Colonic mucosa (tissue), 4 donors: ENCODE measurements around the gene RUBCN. TPM values are rescaled to one million over a fixed set of nuclear protein-coding genes. Genes with fewer than 3 reads are reported as not detected.
A peak's percentile ranks its signal among the peaks of the same experiment; 100 is the strongest.

Experiments
- DNase-seq: peaks from one replicate; pipeline ENCODE4 v3.0.0-alpha.2; 2020
- H3K27ac ChIP-seq: fragments of 200-600 bp; one replicate; pipeline ENCODE4 v1.8.0; 2021
- H3K27me3 ChIP-seq: fragments of 200-600 bp; one replicate; pipeline ENCODE4 v1.8.0; 2021
- H3K36me3 ChIP-seq: fragments of 200-600 bp; one replicate; pipeline ENCODE4 v1.8.0; 2021
- H3K4me1 ChIP-seq: fragments of 200-600 bp; one replicate; pipeline ENCODE4 v1.8.0; 2021; ENCODE audit warnings: mild to moderate bottlenecking
- H3K4me3 ChIP-seq: fragments of 200-600 bp; one replicate; pipeline ENCODE4 v1.8.0; 2021
- H3K9ac ChIP-seq, 2 donors: one replicate each; pipeline ENCODE4 v1.7.0; 2013; ENCODE audit warnings: control low read depth in 2 of 2, low read depth in 2 of 2, low read length in 2 of 2
- H3K9me3 ChIP-seq: fragments of 200-600 bp; one replicate; pipeline ENCODE4 v1.8.0; 2021
- CTCF ChIP-seq: fragments of 200-600 bp; IDR thresholded peaks from one replicate; pipeline ENCODE4 v1.8.0; 2022; ENCODE audit warnings: antibody characterized with exemption, mild to moderate bottlenecking
- intact Hi-C: fragments of 100-400 bp; cut with DNase I; formaldehyde crosslinking; loops from one replicate; pipeline ENCODE4 v1.14.1; 2022
- total RNA-seq, 2 donors: library from RNA; stranded (reverse); fragmentation: NEBNext Ultra II Directional in 1 of 2; extraction: Animal tissue kit (Norgen Biotek cat#: 25700) in 1 of 2; gene quantifications; one replicate each; pipeline ENCODE4 v1.2.1, GENCODE V29; 2021
- donor health status: healthy.
- donor health status: DM: no; HTN: no; CAD: no.
- donor health status: DM: no; HTN: no; CAD: no.

RUBCN gene
- total RNA-seq: 10 to 100 TPM; 16.8 to 18.7 TPM

- Histone ChIP-seq H3K4me1 (peaks cover 14% of the 10 kb centered on the region), H3K9ac (peak within 1 kb of the TSS; percentile 87 to 94), H3K4me3 (peak within 1 kb of the TSS; percentile 99), H3K27ac (peak within 1 kb of the TSS; percentile 85), H3K9me3 (no peaks in the 10 kb centered on the region), H3K36me3 (no peaks in the 10 kb centered on the region), H3K27me3 (no peaks in the 10 kb centered on the region)
- no peak for TF ChIP-seq CTCF
- intact Hi-C loops: no loop called here
- DNase-seq: peak; percentile 96
Measured at GRCh38 chr3:197736491-197737318, at the start of gene RUBCN. Gene RUBCN, minus strand, starts transcription at chr3:197736904. Its CDS starts 185 bp downstream, at chr3:197736719.

- TF ChIP-seq CTCF: no peak
- Histone ChIP-seq H3K9me3 (no peaks in the 10 kb centered on the region), H3K4me3 (no peak overlapping the region), H3K27me3 (no peaks in the 10 kb centered on the region), H3K4me1 (no peaks in the 10 kb centered on the region), H3K9ac (no peak overlapping the region), H3K36me3 (no peaks in the 10 kb centered on the region), H3K27ac (no peak overlapping the region)
- DNase-seq: no peak
- intact Hi-C loops: no loop called here
Measured at GRCh38 chr3:197784019-197784585, 47.4 kb upstream of the RUBCN start.

- TF ChIP-seq CTCF: no peak
- Histone ChIP-seq H3K27me3 (no peaks in the 10 kb centered on the region), H3K9ac (no peak overlapping the region), H3K27ac (no peak overlapping the region), H3K4me1 (no peaks in the 10 kb centered on the region), H3K4me3 (no peak overlapping the region), H3K36me3 (peaks cover 11% of the 10 kb centered on the region), H3K9me3 (no peaks in the 10 kb centered on the region)
- no peak for DNase-seq
- intact Hi-C loops: no loop called here
Measured at GRCh38 chr3:197782230-197782629, 45.5 kb upstream of the RUBCN start.

GRCh38 chr3:197775317-197775716, 38.6 kb upstream of the RUBCN start:
- no peak overlapping the region for H3K4me3 ChIP-seq
- H3K27ac ChIP-seq: no peak overlapping the region
- no peaks in the 10 kb centered on the region for H3K9me3 ChIP-seq
- H3K27me3 ChIP-seq: no peaks in the 10 kb centered on the region
- no peaks in the 10 kb centered on the region for H3K4me1 ChIP-seq
- TF ChIP-seq CTCF: no peak
- intact Hi-C loops: no loop called here
- no peak overlapping the region for H3K9ac ChIP-seq
- H3K36me3 ChIP-seq: peaks cover 20% of the 10 kb centered on the region
- DNase-seq: no peak

- Histone ChIP-seq H3K9ac (no peak overlapping the region), H3K9me3 (no peaks in the 10 kb centered on the region), H3K4me1 (no peaks in the 10 kb centered on the region), H3K27me3 (no peaks in the 10 kb centered on the region), H3K36me3 (no peaks in the 10 kb centered on the region), H3K4me3 (no peak overlapping the region), H3K27ac (no peak overlapping the region)
- DNase-seq: no peak
- intact Hi-C loops: no loop called here
- no peak for TF ChIP-seq CTCF
Measured at GRCh38 chr3:197761784-197762183, 25.1 kb upstream of the RUBCN start.
